GM23248 (cell line): ENCODE results near the gene GCH1. TPM values are rescaled to one million over a fixed set of nuclear protein-coding genes. Genes with fewer than 3 reads are reported as not detected.

Experiments used
- DNase-seq: peaks from one replicate; pipeline ENCODE4 v3.0.0-alpha.2; 2015
- H2AFZ ChIP-seq: fragments of 200-600 bp; sonication (generic); 2 replicates; pipeline ENCODE4 v1.6.1; 2016; ENCODE audit warnings: antibody characterized with exemption
- H3F3A ChIP-seq: fragments of 200-600 bp; sonication (generic); 2 replicates; pipeline ENCODE4 v1.6.1; 2016; ENCODE audit warnings: mild to moderate bottlenecking, antibody characterized with exemption, mixed run types; ENCODE audit not compliant: insufficient read depth
- H3K27ac ChIP-seq: fragments of 200-600 bp; sonication (generic); 2 replicates; pipeline ENCODE4 v1.5.1; 2016; ENCODE audit warnings: mild to moderate bottlenecking
- H3K27me3 ChIP-seq: fragments of 200-600 bp; sonication (generic); replicated peaks from 2 replicates; pipeline ENCODE4 v1.6.1; 2016; ENCODE audit warnings: mild to moderate bottlenecking; ENCODE audit not compliant: insufficient read depth
- H3K36me3 ChIP-seq: fragments of 200-600 bp; sonication (generic); 2 replicates; pipeline ENCODE4 v1.6.1; 2016; ENCODE audit warnings: low read depth, mild to moderate bottlenecking
- H3K4me1 ChIP-seq: fragments of 200-600 bp; sonication (generic); 2 replicates; pipeline ENCODE4 v1.6.1; 2016; ENCODE audit warnings: mild to moderate bottlenecking; ENCODE audit not compliant: insufficient read depth
- H3K4me2 ChIP-seq: fragments of 200-600 bp; sonication (generic); one replicate; pipeline ENCODE4 v1.6.1; 2016; ENCODE audit warnings: mild to moderate bottlenecking; ENCODE audit not compliant: unreplicated experiment
- H3K4me3 ChIP-seq: fragments of 200-600 bp; sonication (generic); 2 replicates; pipeline ENCODE4 v1.5.1; 2016; ENCODE audit warnings: mild to moderate bottlenecking
- H3K79me2 ChIP-seq: fragments of 200-600 bp; sonication (generic); 2 replicates; pipeline ENCODE4 v1.6.1; 2016; ENCODE audit warnings: mild to moderate bottlenecking; ENCODE audit not compliant: insufficient read depth
- H3K9ac ChIP-seq: fragments of 200-600 bp; sonication (generic); 2 replicates; pipeline ENCODE4 v1.6.1; 2016; ENCODE audit warnings: mild to moderate bottlenecking
- H3K9me2 ChIP-seq: fragments of 200-600 bp; sonication (generic); 2 replicates; pipeline ENCODE4 v1.6.1; 2016; ENCODE audit warnings: mixed run types, mild to moderate bottlenecking, moderate library complexity; ENCODE audit not compliant: insufficient read depth
- H3K9me3 ChIP-seq: fragments of 200-600 bp; sonication (generic); one replicate; pipeline ENCODE4 v1.6.1; 2017; ENCODE audit warnings: low read depth
- H4K20me1 ChIP-seq: fragments of 200-600 bp; sonication (generic); 2 replicates; pipeline ENCODE4 v1.6.0; 2016; ENCODE audit not compliant: insufficient read depth
- EZH2 ChIP-seq: fragments of 200-600 bp; sonication (generic); IDR thresholded peaks from 2 replicates; pipeline ENCODE4 v1.6.1; 2018; ENCODE audit warnings: antibody characterized with exemption, mild to moderate bottlenecking; ENCODE audit not compliant: insufficient read depth, poor library complexity, severe bottlenecking
- EZH2phosphoT487 ChIP-seq: fragments of 200-600 bp; sonication (generic); IDR thresholded peaks from 2 replicates; pipeline ENCODE4 v1.6.1; 2018; ENCODE audit warnings: antibody characterized with exemption, moderate library complexity, mild to moderate bottlenecking, low read depth; ENCODE audit not compliant: insufficient read depth
- WGBS, 2 experiments: methylation state at CpG; one replicate each; pipeline ENCODE4 v1.1.6; 2015 to 2017; ENCODE audit warnings: low lambda C conversion rate in 2 of 2, low coverage in 1 of 2; ENCODE audit errors: missing lambda C conversion rate in 2 of 2; 5-methylcytosine and 5-hydroxymethylcytosine counted together
- in situ Hi-C: fragments of 300-500 bp; cut with MboI; formaldehyde crosslinking; loops from 2 replicates; pipeline ENCODE4 v1.15.0; 2020
- polyA plus RNA-seq: library from polyadenylated mRNA; unstranded; fragments of >200 nt; fragmentation: Nextera tagmentation; extraction: Ambion mirVana; gene quantifications from 2 replicates; pipeline ENCODE4 v1.2.1, GENCODE V29; 2016
- total RNA-seq: library from RNA; depleted of rRNA; stranded (reverse); fragments of >200 nt; shearing (Covaris generic); gene quantifications from 2 replicates; pipeline ENCODE4 v1.2.3, GENCODE V29; 2014

Gene GCH1
- total and polyA plus RNA-seq, 2 experiments from 2014 or later: 3.9 to 4.2 TPM

DNA sequence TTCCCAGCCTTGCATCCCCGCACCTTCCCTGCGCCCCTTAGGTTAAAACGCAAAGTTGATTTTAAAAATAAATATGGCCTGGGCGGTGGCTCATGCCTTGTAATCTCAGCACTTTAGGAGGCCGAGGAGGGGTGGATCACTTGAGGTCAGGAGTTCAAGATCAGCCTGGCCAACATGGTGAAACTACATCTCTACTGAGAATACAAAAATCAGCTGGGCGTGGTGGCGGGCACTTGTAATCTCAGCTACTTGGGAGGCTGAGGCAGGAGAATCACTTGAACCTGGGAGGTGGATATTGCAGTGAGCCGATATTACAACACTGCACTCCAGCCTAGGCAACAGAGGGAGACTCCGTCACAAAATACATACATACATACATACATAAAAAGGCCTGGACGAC, 96.0 kb downstream of the GCH1 start:
- TF ChIP-seq EZH2phosphoT487: no peak
- no peak overlapping the region for H3K4me2 ChIP-seq
- no peaks in the 10 kb centered on the region for H4K20me1 ChIP-seq
- 82 to 92% methylated on average over 10 of the region's 10 CpGs for WGBS, 2 experiments
- H3K9ac ChIP-seq: no peak overlapping the region
- H2AFZ ChIP-seq: no peak overlapping the region
- H3K27me3 ChIP-seq: no peaks in the 10 kb centered on the region
- no peaks in the 10 kb centered on the region for H3F3A ChIP-seq
- DNase-seq: no peak
- in situ Hi-C loops: no loop called here
- no peaks in the 10 kb centered on the region for H3K79me2 ChIP-seq
- no peaks in the 10 kb centered on the region for H3K9me3 ChIP-seq
- H3K4me1 ChIP-seq: no peaks in the 10 kb centered on the region
- no peaks in the 10 kb centered on the region for H3K36me3 ChIP-seq
- H3K9me2 ChIP-seq: no peaks in the 10 kb centered on the region
- H3K27ac ChIP-seq: no peak overlapping the region
- H3K4me3 ChIP-seq: no peak overlapping the region

DNA sequence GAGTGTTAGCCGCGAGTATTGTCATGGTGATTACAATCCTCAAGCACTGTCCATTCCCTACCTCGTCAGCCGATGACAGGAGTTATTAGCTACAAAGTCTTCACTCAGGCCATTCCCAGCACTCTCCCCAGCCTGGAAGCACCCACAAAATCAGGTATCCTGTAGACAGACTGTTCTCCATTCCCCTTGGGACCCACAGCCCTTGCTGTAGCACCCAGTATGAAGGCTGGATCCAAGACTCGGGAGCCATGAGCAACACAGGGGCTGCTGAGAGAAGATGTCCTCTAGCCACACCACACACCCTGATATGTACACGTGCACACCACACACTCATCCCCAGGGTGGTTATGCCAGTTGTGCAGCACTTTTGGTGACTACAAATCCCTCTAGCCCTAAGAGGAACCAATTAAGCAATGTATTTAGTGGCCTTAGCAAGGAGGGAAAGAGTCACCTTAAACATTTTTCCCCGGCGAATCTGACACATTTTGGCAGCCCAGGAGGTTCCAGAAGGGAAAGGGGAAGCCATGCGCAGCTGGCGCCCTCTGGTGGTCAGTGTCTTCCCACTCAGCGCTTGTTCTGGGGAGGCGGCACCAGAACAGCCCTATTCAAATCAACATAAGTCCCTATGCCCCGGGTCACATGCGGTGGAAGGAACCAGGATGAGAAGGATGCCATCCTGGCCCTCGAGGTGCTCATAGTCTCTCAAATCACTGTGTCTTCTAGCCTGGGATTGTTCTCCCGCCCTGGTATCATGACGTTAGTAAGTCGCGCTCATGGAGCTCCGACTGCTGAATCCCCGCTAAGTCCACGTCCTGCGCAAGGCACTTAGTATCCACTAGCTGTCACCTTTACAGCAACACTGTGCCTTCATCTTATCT, 96.9 kb downstream of the GCH1 start:
- peak; percentile 92 for DNase-seq
- Histone ChIP-seq H3K4me3 (peak overlapping the region; percentile 32), H3K27me3 (no peaks in the 10 kb centered on the region), H3K4me2 (peak overlapping the region; percentile 48), H3K4me1 (no peaks in the 10 kb centered on the region), H3K36me3 (no peaks in the 10 kb centered on the region), H4K20me1 (no peaks in the 10 kb centered on the region), H3K9me2 (no peaks in the 10 kb centered on the region), H3K79me2 (no peaks in the 10 kb centered on the region), H3K9me3 (no peaks in the 10 kb centered on the region), H3F3A (no peaks in the 10 kb centered on the region), H3K27ac (no peak overlapping the region), H3K9ac (no peak overlapping the region), H2AFZ (peak overlapping the region; percentile 73)
- 30 to 32% methylated on average over 23 of the region's 23 CpGs for WGBS, 2 experiments
- in situ Hi-C loops: no loop called here
- TF ChIP-seq EZH2phosphoT487 (no peak), EZH2 (no peak)

DNA sequence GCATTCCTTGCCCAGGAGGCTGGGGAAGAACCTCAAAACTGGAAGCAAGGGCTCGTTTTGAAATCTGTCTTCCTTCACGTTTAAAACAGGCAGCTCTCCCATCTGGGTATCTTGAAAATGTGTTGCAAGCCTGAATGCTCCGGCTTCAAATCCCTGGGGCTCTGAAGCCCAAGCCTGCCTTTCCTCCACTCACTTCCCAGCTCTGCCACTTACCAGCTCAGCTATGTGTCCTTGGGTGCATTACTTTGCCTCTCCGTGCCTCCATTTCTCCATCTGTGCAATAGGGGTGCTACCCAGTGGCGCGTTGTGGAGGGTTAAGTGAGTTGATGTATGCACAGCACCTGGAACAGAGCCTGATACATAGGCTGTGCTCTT, 97.6 kb downstream of the GCH1 start:
- in situ Hi-C loops: no loop called here
- Histone ChIP-seq H3K9ac (no peak overlapping the region), H3K4me3 (no peak overlapping the region), H3K9me2 (no peaks in the 10 kb centered on the region), H3K9me3 (no peaks in the 10 kb centered on the region), H3F3A (no peaks in the 10 kb centered on the region), H3K27me3 (no peaks in the 10 kb centered on the region), H3K79me2 (no peaks in the 10 kb centered on the region), H3K36me3 (no peaks in the 10 kb centered on the region), H3K4me1 (no peaks in the 10 kb centered on the region), H3K4me2 (no peak overlapping the region), H4K20me1 (no peaks in the 10 kb centered on the region), H2AFZ (no peak overlapping the region), H3K27ac (no peak overlapping the region)
- DNase-seq: no peak
- WGBS, 2 experiments: 60 to 61% methylated on average over 6 of the region's 6 CpGs
- no peak for TF ChIP-seq EZH2phosphoT487
- no peak for TF ChIP-seq EZH2

DNA sequence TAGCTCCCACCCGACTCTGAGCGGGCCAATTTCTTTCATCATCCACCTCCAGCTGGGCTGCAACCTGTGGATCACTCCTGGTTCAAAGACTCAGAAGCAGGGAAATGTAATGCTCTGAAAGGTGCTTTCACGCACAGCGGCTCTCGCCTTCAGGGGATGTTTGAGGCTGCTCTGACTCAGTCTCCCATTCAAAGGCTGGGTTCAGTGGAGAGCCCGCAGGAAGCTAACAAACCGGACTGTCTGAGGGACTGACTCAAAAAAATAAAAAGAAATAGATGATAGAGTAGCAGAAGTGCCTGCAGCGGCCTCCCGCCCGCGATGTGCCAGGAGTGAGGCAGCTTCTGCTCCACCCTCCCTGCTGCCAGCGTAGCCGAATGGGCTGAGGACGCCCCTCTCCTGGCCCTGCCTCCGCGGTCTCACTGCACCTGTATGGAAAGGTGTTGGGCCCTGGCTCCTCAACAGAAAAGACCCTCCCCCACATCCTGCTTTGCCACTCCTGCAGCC, 98.0 kb downstream of the GCH1 start:
- H3K36me3 ChIP-seq: no peaks in the 10 kb centered on the region
- TF ChIP-seq EZH2phosphoT487 (no peak), EZH2 (no peak)
- H3K4me1 ChIP-seq: no peaks in the 10 kb centered on the region
- H3K79me2 ChIP-seq: no peaks in the 10 kb centered on the region
- no peak overlapping the region for H3K4me3 ChIP-seq
- no peaks in the 10 kb centered on the region for H4K20me1 ChIP-seq
- in situ Hi-C loops: no loop called here
- no peaks in the 10 kb centered on the region for H3K9me2 ChIP-seq
- no peak for DNase-seq
- H3K9ac ChIP-seq: no peak overlapping the region
- no peaks in the 10 kb centered on the region for H3K9me3 ChIP-seq
- 73 to 80% methylated on average over 16 of the region's 16 CpGs for WGBS, 2 experiments
- H3K27me3 ChIP-seq: 0 out of 2 replicates have a peak, but pooled peaks cover 2% of the 10 kb centered on the region
- H2AFZ ChIP-seq: no peak overlapping the region
- no peaks in the 10 kb centered on the region for H3F3A ChIP-seq
- no peak overlapping the region for H3K4me2 ChIP-seq
- no peak overlapping the region for H3K27ac ChIP-seq
